Stimulated activated CD4-positive, alpha-beta T cell treated with anti-CD3 and anti-CD28 coated beads, TNF-alpha, amount 100 ng/mL, for 24 hours (primary cell): ENCODE data around the gene VPS25.
"Not testable (repeated sequence)": the region's sequence is repeated elsewhere in the genome, so short reads cannot be mapped to it uniquely, and the experiment has no call there.

Experiments
- DNase-seq, 3 experiments: peaks; one replicate each; pipeline ENCODE4 v3.0.0-alpha.2; 2020; ENCODE audit warnings: low read depth in 3 of 3

Gene VPS25

GRCh38 chr17:42768006-42768405, 5.2 kb upstream of the VPS25 start:
- DNase-seq, result not testable (repeated sequence)

DNA sequence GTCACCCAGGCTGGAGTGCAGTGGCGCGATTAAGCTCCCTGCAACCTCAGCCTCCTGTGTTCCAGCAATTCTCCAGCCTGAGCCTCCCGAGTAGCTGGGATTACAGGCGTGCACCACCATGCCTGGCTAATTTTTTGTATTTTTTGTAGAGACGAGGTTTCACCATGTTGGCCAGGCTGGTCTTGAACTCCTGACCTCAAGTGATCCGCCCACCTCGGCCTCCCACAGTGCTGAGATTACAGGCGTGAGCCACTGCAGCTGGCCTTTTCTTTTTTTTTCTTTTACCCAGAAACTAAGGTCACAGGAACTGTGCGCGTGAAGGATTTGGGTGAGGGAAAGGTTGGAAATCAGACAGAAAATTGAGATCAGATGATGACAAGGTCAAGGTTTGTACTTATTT, 3.3 kb upstream of the VPS25 start:
- not testable (repeated sequence) for DNase-seq

DNA sequence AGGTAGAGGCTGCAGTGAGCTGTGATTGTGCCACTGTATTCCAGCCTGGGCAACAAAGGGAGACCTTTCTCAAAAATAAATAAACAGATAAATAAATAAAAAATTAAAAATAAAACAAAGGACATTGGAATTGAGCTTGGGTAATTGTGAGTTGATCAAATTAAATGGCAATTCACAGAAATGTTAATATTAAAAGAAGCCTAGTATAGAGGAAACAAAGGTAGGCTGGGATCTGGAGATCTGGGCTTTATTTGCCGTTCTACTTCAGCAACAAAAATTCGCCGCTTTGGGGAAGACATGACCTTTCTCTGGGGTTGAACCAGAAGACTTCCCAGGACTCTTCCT, 332 bp upstream of the VPS25 start:
- no peak for DNase-seq

DNA sequence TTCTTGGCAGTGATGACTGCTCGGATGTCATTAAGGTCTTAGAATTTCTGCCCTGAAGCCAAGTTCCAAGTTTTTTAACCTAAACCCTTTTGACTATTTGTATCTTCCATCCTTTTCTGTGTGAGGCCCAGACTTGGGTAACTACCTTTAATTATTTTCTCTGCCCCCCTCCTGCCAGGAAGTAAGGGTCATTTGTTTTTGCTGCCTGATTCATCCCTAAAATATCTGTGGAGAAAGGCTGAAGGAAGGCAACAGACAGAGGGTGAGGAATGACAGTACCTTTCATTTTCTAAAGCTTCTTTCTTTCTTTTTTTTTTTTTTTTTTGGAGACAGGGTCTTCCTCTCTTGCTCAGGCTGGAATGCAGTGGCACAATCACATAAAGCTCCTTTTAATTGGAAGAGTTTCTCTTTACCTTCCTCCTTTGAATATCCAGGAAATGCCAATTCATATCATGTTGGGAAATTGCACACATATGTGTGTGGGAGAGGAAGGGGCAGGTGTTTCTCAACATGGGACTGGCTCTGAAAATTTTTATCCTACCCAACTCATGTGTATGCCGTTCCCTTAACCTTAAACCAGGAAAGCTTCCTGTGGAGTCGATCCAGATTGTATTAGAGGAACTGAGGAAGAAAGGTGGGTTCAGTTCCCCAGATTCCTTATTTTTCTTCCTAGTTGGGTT, 957 bp downstream of the VPS25 start:
- DNase-seq, result no peak

DNA sequence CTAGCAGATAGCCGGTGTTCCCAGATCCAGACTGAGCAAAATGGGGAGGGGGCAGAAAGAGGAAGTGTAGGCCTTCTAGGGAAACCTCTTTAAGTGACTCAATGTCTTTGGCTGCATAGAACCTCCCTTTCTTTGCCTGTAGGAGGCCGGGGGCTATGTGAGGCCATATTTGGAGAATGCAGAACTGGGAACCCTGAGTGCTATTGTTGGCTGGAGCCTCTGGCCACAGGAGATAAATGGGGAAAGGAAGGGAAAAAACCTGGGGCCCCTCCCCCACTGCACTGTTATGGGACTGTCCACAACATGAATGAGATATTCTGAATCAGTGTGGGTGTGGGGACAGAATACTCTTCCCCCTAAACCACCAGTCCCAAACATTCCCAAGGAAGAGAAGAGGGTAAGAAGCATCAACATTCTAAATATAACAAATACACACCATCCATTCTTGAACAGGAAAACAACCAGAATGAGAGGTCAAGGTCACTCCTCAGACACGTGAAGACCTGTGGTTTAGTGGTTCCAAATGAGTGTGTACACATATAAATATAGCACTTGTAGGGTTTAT, 2.4 kb downstream of the VPS25 start:
- DNase-seq, result no peak

GRCh38 chr17:42778570-42778969, 5.3 kb downstream of the VPS25 start:
- no peak for DNase-seq

- no peak for DNase-seq
Measured at GRCh38 chr17:42779304-42779935, 6.2 kb downstream of the VPS25 start.

DNA sequence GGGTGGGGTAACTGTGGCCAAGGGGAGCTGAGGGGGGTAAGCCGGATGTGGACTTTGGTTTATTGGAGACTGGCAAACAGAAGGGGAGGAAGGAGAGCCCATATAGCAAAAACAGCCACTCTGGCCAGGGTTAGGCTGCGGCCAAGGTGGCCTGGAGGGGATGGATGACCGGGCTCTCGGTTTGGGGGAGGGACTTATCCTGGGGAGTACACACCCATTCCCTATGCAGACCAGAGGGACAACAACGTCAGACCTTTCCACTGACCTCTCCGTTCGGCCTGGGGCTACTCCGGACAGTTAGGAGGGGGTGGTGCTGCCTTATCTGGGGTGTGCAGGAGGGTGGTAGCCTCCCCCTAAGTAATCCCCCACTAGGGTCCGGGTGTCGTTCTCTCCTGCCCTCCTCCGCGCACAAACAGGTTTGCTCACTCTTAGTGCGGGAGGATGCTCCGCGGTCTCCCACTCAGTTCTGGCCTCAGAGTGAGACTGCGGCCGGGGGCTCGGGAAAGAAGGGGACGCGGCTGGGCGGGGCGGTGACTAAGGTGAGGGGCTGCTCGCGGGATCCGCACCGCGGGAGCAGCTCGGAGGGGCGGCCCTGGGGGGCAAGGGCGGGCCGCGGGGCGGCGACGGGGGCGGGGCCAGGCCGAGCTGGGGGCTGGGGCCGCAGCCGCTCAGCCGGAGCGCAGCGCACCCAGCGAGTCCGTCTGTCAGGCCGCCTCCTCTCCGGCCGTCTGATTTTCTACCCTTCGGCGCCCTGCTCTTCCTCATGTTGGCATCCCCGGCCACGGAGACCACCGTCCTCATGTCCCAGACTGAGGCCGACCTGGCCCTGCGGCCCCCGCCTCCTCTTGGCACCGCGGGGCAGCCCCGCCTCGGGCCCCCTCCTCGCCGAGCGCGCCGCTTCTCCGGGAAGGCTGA, 6.9 kb downstream of the VPS25 start, which contains the start of gene WNK4:
WNK4 (plus strand) TSS at position 675 of the 915 bp plus-strand sequence; CDS start at position 764, 89 bp downstream.
- DNase-seq, result no peak

DNA sequence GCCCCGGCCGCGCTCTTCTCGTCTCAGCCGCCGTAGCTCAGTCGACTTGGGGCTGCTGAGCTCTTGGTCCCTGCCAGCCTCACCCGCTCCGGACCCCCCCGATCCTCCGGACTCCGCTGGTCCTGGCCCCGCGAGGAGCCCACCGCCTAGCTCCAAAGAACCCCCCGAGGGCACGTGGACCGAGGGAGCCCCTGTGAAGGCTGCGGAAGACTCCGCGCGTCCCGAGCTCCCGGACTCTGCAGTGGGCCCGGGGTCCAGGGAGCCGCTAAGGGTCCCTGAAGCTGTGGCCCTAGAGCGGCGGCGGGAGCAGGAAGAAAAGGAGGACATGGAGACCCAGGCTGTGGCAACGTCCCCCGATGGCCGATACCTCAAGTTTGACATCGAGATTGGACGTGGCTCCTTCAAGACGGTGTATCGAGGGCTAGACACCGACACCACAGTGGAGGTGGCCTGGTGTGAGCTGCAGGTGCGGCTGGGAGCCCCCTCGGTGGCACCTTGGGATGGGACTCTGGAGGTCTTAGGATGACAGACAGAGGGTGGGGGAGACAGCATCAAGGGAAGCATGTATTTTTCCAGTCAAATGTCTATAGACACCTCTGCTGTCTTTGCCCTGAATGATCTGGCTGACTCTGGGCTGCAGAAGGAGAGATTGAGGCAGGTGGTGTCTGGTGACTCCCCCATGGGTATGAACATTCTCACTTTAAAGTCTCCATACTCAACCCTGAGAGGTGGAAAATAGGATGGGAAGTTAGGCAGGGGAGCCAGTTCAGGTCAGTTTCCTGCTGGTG, 7.8 kb downstream of the VPS25 start:
- DNase-seq, result no peak

- DNase-seq, result no peak
Measured at GRCh38 chr17:42781639-42782165, 8.5 kb downstream of the VPS25 start.

DNA sequence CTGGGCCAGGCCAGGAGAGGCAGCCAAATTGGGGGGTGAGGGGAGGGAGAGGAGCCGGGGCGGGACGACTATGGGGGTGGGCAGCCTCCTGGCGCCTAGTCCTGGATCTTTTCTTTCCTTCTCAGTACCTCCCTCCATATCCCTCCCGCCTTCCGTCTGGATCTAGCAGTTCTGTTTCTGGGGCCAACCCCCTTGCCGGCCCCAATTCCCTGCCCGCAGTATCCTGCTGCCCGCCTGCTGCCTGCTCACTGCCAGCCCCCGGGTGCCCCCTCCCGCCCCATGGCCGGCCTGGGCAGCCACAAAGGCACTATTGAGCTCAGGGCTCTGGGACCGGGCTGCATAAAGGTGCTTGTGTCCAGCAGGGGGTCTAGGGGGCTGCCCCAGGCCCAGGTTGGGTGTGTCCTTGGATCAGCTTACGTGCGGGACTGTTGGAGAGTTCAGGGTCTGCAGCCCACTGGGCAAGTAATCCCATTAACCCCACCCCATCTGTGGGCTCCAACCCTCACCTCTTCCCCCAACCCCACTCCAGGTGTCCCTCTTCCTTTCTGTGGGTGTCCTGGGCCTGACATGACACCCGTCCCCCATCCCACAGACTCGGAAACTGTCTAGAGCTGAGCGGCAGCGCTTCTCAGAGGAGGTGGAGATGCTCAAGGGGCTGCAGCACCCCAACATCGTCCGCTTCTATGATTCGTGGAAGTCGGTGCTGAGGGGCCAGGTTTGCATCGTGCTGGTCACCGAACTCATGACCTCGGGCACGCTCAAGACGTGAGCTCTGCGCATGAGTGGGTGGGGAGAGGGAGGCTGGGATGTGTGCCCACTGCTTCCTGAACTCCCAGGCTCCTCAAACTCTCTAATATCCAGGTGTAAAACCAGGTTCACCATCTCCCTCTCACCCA, 9.2 kb downstream of the VPS25 start:
- DNase-seq, result no peak

GRCh38 chr17:42783062-42783790, 10.0 kb downstream of the VPS25 start:
- no peak for DNase-seq

DNA sequence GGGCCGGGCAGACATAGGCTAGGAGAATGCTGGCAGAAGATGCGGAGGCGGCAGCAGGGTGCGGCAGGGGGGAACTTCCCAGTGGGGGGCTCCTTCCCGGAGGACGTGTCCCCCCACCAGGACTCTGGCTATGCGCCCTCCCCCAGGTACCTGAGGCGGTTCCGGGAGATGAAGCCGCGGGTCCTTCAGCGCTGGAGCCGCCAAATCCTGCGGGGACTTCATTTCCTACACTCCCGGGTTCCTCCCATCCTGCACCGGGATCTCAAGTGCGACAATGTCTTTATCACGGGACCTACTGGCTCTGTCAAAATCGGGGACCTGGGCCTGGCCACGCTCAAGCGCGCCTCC, 10.5 kb downstream of the VPS25 start:
- no peak for DNase-seq

DNA sequence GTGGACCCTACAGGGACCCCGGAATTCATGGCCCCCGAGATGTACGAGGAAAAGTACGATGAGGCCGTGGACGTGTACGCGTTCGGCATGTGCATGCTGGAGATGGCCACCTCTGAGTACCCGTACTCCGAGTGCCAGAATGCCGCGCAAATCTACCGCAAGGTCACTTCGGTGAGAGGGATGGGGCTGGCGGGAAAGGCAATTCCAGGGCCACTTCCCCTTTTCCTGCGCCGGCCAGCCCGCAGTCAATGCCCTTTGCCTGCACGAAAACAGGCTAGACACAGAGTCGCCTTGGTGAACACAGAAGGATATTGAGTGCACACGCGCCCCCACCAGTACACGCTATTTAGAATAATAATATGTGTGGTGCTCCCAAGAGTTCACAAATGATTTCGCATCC, 11.2 kb downstream of the VPS25 start:
- no peak for DNase-seq

DNA sequence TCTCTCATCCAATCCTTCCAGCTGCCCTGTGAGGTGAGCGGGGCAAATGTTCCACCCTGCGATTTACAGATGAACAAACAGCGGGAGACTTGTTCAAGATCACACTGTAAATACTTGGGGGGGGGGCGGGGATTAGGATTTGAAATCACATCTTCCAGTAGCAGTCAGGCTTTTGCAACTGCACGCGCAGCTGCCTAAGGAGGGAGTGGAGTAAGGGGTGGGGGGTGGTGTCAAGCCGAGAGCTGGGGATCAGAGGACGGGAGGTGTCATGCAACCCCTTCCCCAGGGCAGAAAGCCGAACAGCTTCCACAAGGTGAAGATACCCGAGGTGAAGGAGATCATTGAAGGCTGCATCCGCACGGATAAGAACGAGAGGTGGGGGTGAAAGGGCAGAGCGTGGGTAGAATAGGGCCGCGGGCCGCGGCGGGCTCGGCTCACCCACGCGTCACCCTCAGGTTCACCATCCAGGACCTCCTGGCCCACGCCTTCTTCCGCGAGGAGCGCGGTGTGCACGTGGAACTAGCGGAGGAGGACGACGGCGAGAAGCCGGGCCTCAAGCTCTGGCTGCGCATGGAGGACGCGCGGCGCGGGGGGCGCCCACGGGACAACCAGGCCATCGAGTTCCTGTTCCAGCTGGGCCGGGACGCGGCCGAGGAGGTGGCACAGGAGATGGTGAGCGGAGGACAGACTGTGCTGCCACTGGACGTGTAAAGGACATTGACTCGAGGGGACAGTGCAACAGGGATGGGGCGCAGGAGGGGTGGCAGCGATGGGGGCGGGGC, 11.8 kb downstream of the VPS25 start:
- DNase-seq, result no peak

DNA sequence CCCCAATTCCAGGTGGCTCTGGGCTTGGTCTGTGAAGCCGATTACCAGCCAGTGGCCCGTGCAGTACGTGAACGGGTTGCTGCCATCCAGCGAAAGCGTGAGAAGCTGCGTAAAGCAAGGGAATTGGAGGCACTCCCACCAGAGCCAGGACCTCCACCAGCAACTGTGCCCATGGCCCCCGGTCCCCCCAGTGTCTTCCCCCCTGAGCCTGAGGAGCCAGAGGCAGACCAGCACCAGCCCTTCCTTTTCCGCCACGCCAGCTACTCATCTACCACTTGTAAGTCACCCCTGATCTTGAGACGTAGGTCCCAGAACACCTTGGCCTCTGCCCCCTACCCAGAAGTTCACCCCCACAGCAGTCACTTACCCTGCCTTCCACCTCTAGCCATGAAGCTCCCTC, 14.0 kb downstream of the VPS25 start:
- DNase-seq, result no peak

DNA sequence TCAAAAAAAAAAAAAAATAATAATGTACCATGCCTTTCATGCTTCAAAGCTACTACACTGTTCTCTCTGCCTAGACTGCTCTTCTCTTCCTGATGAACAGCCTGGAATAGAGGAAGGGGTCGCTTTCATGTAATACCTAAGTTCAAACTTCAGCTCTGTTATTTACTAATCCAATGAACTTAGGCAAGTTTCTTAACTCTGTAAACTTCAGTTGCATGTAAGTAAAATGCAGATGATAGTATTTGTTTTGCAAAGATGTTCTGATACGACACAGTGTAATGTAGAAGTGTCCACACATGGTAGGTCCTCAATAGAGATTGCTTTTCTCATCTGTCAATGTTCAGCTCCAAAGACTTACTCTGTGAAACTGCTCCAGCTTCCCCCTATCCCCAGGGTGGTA, 18.7 kb downstream of the VPS25 start:
- no peak for DNase-seq

DNA sequence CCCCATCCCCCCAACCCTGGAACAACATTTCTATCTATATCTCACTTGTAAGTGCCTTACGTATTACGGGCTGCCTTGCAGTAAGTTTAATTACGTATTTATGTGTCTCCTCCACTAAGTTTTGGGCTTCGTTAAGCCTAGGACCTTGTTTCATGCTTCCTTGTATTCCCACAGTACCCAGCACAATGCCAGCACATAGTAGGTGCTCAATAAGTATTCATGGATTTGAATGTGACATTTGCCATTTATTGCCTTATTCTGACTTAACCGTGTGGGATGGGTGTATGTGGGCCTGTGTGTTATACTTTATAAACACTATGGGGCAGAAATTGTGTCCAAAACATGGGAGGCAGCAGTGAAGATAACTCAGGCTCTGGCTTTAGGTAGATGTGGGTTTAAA, 19.3 kb downstream of the VPS25 start:
- DNase-seq, result no peak

DNA sequence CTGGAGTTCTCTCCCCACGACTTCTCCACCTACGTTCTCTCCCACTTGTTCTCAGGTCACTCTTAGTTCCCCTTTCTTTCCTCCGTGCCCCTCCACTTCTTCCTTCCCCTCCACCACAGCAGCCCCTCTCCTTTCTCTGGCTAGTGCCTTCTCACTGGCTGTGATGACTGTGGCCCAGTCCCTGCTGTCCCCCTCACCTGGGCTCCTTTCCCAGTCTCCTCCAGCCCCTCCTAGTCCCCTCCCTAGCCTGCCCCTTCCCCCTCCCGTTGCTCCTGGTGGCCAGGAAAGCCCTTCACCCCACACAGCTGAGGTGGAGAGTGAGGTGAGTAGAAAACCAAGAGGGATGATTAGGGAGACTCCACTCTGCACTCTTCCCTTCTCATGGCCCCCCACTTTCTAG, 21.8 kb downstream of the VPS25 start:
- DNase-seq, result no peak
